HepG2 (cell line): Measurements from ENCODE around the gene DNPH1. TPM values are rescaled to one million over a fixed set of nuclear protein-coding genes. Genes with fewer than 3 reads are reported as not detected.

ENCODE experiments used
- CBFB ChIP-seq: sonication (generic); formaldehyde crosslinking; IDR thresholded peaks from 2 replicates; pipeline ENCODE4 v1.4.0; 2020; ENCODE audit warnings: missing genetic modification reagents
- FOXO4 ChIP-seq: sonication (generic); formaldehyde crosslinking; conservative IDR thresholded peaks from 2 replicates; pipeline ENCODE4 v1.8.1; 2023; ENCODE audit warnings: missing genetic modification reagents
- GTF2F1 ChIP-seq: fragments of 150-350 bp; IDR thresholded peaks from 2 replicates; pipeline ENCODE4 v1.6.1; 2014; ENCODE audit warnings: low read length
- HIVEP1 ChIP-seq: sonication (generic); formaldehyde crosslinking; IDR thresholded peaks from 2 replicates; pipeline ENCODE4 v1.4.0; 2020; ENCODE audit warnings: mild to moderate bottlenecking, missing genetic modification reagents
- HNF4G ChIP-seq, 2 experiments: sonication (generic) in 1 of 2; formaldehyde crosslinking in 1 of 2; IDR thresholded peaks; 2 replicates each; pipeline versions ENCODE4 v1.4.0 to v1.6.1; 2011 to 2020; ENCODE audit warnings: borderline replicate concordance in 2 of 2, low read depth in 2 of 2, mild to moderate bottlenecking in 2 of 2, low read length in 1 of 2, missing genetic modification reagents in 1 of 2, moderate library complexity in 1 of 2
- HNRNPUL1 ChIP-seq: fragments of 200-400 bp; formaldehyde crosslinking; IDR thresholded peaks from 2 replicates; pipeline ENCODE4 v1.6.1; 2017; ENCODE audit warnings: low read depth, mild to moderate bottlenecking, low read length, moderate library complexity
- NR2F6 ChIP-seq, 2 experiments: IDR thresholded peaks; 2 replicates each; pipeline ENCODE4 v1.6.1; 2016; ENCODE audit warnings: antibody characterized with exemption in 1 of 2, mild to moderate bottlenecking in 1 of 2
- RXRB ChIP-seq: IDR thresholded peaks from 2 replicates; pipeline ENCODE4 v1.6.1; 2016; ENCODE audit warnings: borderline replicate concordance, missing genetic modification reagents, missing compliant biosample characterization
- SOX6 ChIP-seq, 2 experiments: fragments of 450-650 bp in 1 of 2; sonication (generic) in 1 of 2; formaldehyde crosslinking in 1 of 2; IDR thresholded peaks; 2 replicates each; pipeline versions ENCODE4 v1.4.0 to v1.6.1; 2017 to 2020; ENCODE audit warnings: antibody characterized with exemption in 1 of 2, mild to moderate bottlenecking in 1 of 2, missing genetic modification reagents in 1 of 2
- SPEN ChIP-seq: sonication (generic); formaldehyde crosslinking; IDR thresholded peaks from 2 replicates; pipeline ENCODE4 v1.5.1; 2020; ENCODE audit warnings: low read depth, mild to moderate bottlenecking, missing genetic modification reagents
- THYN1 ChIP-seq: sonication (generic); formaldehyde crosslinking; IDR thresholded peaks from 2 replicates; pipeline ENCODE4 v1.8.1; 2023; ENCODE audit warnings: low read depth, mild to moderate bottlenecking, moderate library complexity, missing genetic modification reagents, borderline replicate concordance
- TOPORS ChIP-seq: sonication (generic); formaldehyde crosslinking; IDR thresholded peaks from 2 replicates; pipeline ENCODE4 v1.8.0; 2023; ENCODE audit warnings: mild to moderate bottlenecking, missing genetic modification reagents
- ZFYVE20 ChIP-seq: sonication (generic); formaldehyde crosslinking; IDR thresholded peaks from 2 replicates; pipeline ENCODE4 v1.8.0; 2023; ENCODE audit warnings: low read depth, mild to moderate bottlenecking, moderate library complexity, missing genetic modification reagents, borderline replicate concordance
- ZHX1 ChIP-seq: sonication (generic); formaldehyde crosslinking; IDR thresholded peaks from 2 replicates; pipeline ENCODE4 v1.8.1; 2022; ENCODE audit warnings: low read depth, mild to moderate bottlenecking, missing genetic modification reagents
- ZNF205 ChIP-seq: IDR thresholded peaks from 2 replicates; pipeline ENCODE4 v1.6.1; 2018; ENCODE audit warnings: missing biosample characterization, missing genetic modification reagents
- ZNF225 ChIP-seq: sonication (generic); formaldehyde crosslinking; IDR thresholded peaks from 2 replicates; pipeline ENCODE4 v1.4.0; 2020; ENCODE audit warnings: mild to moderate bottlenecking, missing genetic modification reagents
- ZNF496 ChIP-seq: sonication (generic); formaldehyde crosslinking; IDR thresholded peaks from 2 replicates; pipeline ENCODE4 v1.8.1; 2023; ENCODE audit warnings: mild to moderate bottlenecking, moderate library complexity, missing genetic modification reagents; ENCODE audit not compliant: insufficient replicate concordance
- polyA plus RNA-seq, 8 experiments: library from polyadenylated mRNA; depleted of rRNA in 3 of 8; stranded (reverse) in 7 of 8; unstranded in 1 of 8; fragments of >200 nt; fragmentation: Illumina TruSeq in 4 of 8; extraction: Trizol in 4 of 8; gene quantifications; 2 replicates each; pipeline versions ENCODE4 v1.2.1 to v1.2.3, GENCODE V29; 2011 to 2016; ENCODE audit warnings: low read depth in 4 of 8, missing spikeins in 1 of 8, mixed read lengths in 1 of 8; ENCODE audit not compliant: insufficient read depth in 1 of 8
- total RNA-seq, 5 experiments: library from RNA; depleted of rRNA; stranded (reverse); fragments of >200 nt; fragmentation: Illumina TruSeq; extraction: Trizol; gene quantifications; 2 replicates each; pipeline ENCODE4 v1.2.3, GENCODE V29; 2016; ENCODE audit warnings: low read depth in 1 of 5

The DNPH1 gene
- total and polyA plus RNA-seq, 2 of the 13 experiments (the other 11 are each of a cell fraction or from before 2014, with no cell fraction given), result 56.5 to 75.1 TPM

DNA sequence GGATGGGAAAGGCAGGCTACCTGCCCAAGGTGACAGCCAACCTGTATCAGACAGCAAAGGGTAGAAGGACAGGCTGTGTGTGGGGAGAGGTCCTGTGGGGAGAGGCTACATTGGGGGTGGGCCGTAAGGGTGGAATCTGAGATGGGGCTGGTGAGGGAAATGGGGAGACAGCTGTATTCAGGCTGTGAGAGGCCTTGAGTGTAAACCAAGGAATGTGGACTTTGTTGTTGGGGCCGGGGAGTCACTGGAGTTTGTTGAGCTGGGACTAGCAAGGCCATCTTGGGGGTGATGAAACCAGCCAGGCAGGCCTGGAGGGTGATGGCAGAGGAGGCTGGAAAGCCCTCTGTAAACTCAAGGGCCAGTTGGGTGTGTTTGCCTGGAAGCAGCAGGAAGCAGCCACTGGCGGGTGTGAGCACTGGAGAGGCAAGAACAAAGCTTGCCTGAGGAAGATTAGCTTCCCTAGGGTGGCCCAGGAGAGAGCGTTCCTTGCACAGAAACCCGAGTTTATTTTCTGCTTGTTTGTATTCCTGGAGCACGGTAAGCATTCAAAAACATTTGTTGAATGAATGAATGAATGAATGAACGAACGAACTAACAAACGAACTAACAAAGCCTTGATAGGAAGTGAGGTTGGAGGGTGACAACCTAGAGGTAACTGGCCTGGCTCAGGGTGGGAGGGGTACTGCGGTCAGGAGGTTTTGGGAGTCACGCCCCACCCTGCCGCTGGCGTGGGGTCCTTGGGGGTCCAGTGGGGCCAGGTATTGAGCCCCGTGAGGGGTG lies 32.9 kb upstream of the DNPH1 start (continued):
- TF ChIP-seq ZHX1 (CRISPR knock-in tag) (0 out of 2 replicates have a peak, but pooled peaks have one; percentile 59), HIVEP1 (no peak), ZNF205 (peak; percentile 60; the same call in 1 of the 2 replicates), ZNF225 (CRISPR knock-in tag) (peak; percentile 38; the same call in 1 of the 2 replicates), HNRNPUL1 (no peak), THYN1 (CRISPR knock-in tag) (no peak), GTF2F1 (no peak), RXRB (CRISPR knock-in tag) (peak; percentile 39; the same call in 1 of the 2 replicates), HNF4G (IDR thresholded peaks at IDR 0.05; ENCODE audit: borderline replicate concordance, low read depth, low read length) (peak; percentile 50; the same call in 1 of the 2 replicates), HNF4G (CRISPR knock-in tag; IDR thresholded peaks at IDR 0.05; ENCODE audit: borderline replicate concordance, low read depth) (no peak), TOPORS (CRISPR knock-in tag) (no peak), SPEN (CRISPR knock-in tag) (no peak), NR2F6 (IDR thresholded peaks at IDR 0.05) (no peak), NR2F6 (CRISPR knock-in tag; IDR thresholded peaks at IDR 0.05) (no peak), SOX6 (IDR thresholded peaks at IDR 0.05) (no peak), SOX6 (CRISPR knock-in tag; IDR thresholded peaks at IDR 0.05) (peak; percentile 62), FOXO4 (CRISPR knock-in tag) (0 out of 2 replicates have a peak, but pooled peaks have one; percentile 68), ZNF496 (CRISPR knock-in tag) (no peak), ZFYVE20 (CRISPR knock-in tag) (no peak), CBFB (CRISPR knock-in tag) (0 out of 2 replicates have a peak, but pooled peaks have one; percentile 25)
